Suprapubic skin (tissue), 4 donors: ENCODE data around the gene ESR2.

ENCODE experiments used
- CTCF ChIP-seq, 2 donors: fragments of 200-600 bp in 1 of 2; fragments of 450-650 bp in 1 of 2; sonication (generic) in 1 of 2; IDR thresholded peaks; one replicate each; pipeline ENCODE4 v1.5.1; 2016 to 2019; ENCODE audit warnings: antibody characterized with exemption in 2 of 2, mild to moderate bottlenecking in 1 of 2, moderate library complexity in 1 of 2
- EP300 ChIP-seq: sonication (generic); formaldehyde crosslinking; IDR thresholded peaks from one replicate; pipeline ENCODE4 v1.6.1; 2017; ENCODE audit warnings: antibody characterized with exemption
- POLR2A ChIP-seq, 2 donors: fragments of 450-650 bp; IDR thresholded peaks; one replicate each; pipeline ENCODE4 v1.6.1; 2017; ENCODE audit warnings: antibody characterized with exemption in 2 of 2, mild to moderate bottlenecking in 2 of 2, moderate library complexity in 2 of 2
- POLR2AphosphoS5 ChIP-seq, 3 donors: sonication (generic); formaldehyde crosslinking; IDR thresholded peaks; one replicate each; pipeline ENCODE4 v1.6.1; 2017; ENCODE audit warnings: antibody characterized with exemption in 3 of 3

GRCh38 chr14:64227856-64228255 lies 66.3 kb downstream of the ESR2 start:
- TF ChIP-seq CTCF (IDR thresholded peaks at IDR 0.05): no peak
- TF ChIP-seq POLR2A (IDR thresholded peaks at IDR 0.05): no peak
- no peak for TF ChIP-seq POLR2AphosphoS5 (IDR thresholded peaks at IDR 0.05)
- TF ChIP-seq EP300: no peak
